Stimulated activated CD4-positive, alpha-beta T cell treated with anti-CD3 and anti-CD28 coated beads, TNF-alpha, amount 100 ng/mL, for 1 hour (primary cell): ENCODE results near the gene COPA.
"Not testable (repeated sequence)": the region's sequence is repeated elsewhere in the genome, so short reads cannot be mapped to it uniquely, and the experiment has no call there.

Experiments used
- DNase-seq, 3 donors: peaks; one replicate each; pipeline ENCODE4 v3.0.0-alpha.2; 2020; ENCODE audit warnings: low read depth in 3 of 3, low spot score in 1 of 3

COPA gene

DNA sequence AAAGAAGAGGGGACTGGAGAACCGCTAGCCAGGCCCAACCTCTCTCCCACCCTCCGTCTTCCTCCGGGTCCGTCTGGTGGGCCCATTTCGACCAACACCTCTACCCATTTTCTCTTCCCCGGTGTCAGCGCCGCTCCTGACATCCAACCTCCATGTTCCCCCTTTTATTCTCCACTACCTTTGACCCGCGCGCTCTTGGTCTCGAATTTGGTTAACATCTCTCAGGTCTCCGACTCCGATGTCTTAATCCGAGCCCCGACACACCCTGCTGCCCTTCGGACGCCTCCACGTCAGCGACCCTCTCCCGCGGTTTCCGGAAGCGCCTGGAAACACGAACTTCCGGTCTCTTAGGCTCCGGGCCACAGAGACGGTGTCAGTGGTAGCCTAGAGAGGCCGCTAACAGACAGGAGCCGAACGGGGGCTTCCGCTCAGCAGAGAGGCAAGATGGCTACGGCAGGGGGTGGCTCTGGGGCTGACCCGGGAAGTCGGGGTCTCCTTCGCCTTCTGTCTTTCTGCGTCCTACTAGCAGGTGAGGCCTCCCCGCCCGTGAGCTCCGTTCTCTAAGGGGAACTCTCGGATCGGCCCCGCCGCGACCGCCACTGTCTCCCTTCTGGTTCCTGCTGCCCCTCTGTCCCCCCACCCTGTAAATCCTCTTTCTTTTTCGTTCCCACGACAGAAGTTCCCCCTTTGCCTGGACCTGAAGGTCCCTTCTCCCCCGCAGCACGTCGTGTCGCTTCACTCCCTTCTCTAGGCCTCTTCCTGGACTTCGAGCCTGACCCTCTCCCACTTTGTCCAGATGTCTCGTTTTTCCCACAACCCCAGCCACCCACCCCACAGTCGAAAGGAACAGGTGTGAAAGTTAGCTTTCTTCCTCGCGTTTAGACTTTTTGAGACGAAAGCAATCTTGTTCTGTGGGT, at the start of gene COPA, which contains the start of gene NCSTN:
TSS of gene COPA (minus strand) at position 298 of the 917 bp plus-strand sequence. CDS start at position 218, 80 bp downstream.
TSS of gene NCSTN (plus strand) at position 431 of the 917 bp plus-strand sequence. CDS start at position 445, 14 bp downstream.
- DNase-seq: peak; percentile 68 to 78 (median 73)

DNA sequence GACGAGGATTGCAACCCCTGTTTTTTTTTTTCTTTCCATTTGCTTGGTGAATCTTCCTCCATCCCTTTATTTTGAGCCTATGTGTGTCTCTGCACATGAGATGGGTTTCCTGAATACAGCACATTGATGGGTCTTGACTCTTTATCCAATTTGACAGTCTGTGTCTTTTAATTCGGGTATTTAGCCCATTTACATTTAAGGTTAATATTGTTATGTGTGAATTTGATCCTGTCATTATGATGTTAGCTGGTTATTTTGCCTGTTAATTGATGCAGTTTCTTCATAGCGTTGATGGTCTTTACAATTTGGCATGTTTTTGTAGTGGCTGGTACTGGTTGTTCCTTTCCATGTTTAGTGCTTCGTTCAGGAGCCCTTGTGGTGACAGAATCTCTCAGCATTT, 45.4 kb upstream of the COPA start:
- DNase-seq: not testable (repeated sequence)

DNA sequence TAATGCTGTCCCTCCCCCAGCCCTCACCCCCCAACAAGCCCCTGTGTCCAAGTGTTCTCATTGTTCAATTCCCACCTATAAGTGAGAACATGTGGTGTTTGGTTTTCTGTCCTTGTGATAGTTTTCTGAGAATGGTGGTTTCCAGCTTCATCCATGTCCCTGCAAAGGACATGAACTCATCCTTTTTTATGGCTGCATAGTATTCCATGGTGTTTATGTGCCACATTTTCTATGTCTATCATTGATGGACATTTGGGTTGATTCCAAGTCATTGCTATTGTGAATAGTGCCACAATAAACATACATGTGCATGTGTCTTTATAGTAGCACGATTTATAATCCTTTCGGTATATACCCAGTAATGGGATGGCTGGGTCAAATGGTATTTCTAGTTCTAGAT, 41.8 kb upstream of the COPA start:
- DNase-seq: not testable (repeated sequence)

DNA sequence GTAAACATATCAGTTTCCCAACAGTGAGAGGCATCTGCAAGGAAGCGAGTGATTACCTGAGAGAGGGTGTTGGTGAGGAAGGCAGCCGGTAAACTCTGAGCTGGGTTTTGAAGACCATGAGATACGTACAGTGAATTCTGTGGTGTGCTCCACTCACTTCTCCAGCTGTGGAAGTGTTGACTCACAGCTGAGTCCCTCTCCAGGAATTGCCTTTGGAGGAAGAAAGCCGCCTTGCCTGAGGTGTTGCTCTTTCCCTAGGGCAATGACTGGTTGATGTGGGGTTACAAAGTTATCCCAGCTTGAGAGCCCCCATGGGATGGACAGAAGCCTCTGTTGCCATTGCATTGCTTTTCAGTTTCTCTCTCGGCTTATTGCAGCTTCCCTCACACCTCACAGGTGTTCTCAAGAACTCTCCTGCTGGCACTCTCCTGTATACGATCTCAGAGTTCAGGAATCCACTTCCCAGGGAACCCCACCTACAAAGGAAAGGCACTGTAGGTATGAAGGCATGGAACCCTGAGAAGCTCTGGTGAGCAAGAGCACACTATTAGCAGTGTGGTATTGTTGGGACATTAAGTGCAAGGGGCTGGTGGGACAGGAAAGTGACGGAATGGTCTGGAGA, 34.6 kb upstream of the COPA start:
- no peak for DNase-seq

DNA sequence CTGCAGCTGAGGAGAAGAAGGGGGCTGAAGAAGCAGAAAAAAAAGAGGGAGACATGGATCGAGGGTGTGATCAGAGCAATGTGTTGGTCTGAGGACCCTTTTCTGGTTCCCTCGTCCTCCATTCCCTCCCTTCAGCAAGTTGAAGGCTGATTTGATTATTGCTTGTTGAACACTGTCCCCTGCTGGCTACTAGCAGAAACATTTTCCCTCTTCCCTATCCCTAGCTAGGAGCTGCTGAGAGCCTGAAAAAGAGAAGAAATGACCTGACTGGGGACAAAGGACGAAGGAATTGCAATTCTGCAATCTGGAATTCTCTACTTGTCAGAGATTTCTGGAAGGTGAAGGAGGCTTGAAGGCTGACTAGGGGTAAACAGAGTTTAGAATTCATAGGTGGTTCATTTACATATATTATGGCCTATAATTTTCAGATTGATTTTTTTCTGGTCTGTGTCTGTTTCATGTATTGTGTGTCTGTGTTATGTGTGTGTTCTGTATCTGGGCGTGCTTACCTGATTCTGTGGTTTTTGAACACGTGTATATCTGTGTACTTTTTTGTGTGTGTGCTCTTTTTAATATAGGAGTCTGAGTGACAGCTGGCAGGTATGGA, 33.6 kb upstream of the COPA start:
- DNase-seq: no peak

DNA sequence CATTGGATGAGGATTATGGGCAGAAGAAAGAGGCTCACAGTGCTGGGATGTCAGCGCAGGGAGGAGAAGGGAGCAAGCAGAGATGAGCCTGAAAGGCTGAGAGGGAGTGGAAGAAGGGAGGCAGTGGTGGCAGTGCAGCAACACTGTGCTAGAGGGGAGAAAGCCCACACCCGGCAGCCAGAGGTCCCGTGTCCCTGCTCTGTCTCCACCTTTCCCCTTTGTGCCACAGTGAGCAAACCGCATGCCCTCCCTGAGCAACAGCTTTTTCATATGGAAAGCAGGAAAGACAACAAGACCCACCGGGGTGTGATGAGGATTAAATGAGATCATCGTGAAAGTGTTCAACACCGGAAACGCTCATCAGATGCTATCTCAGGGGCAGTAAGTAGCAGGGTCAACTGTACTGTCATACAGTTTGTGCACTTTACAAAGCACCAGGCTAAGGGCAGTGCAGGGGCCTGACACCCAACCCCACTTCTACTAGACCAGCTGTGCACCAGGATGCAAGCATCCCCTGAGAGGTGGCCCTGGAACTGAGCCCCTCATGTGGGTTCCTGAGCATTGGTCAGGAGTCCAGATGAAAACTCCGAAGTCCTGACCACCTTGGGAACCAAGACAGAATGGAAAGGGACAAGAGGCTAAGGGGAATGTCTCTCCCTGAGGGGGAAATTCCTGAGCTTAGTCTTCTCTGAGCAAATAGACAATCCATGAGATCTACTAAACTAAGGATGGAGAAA, 32.9 kb upstream of the COPA start:
- no peak for DNase-seq

DNA sequence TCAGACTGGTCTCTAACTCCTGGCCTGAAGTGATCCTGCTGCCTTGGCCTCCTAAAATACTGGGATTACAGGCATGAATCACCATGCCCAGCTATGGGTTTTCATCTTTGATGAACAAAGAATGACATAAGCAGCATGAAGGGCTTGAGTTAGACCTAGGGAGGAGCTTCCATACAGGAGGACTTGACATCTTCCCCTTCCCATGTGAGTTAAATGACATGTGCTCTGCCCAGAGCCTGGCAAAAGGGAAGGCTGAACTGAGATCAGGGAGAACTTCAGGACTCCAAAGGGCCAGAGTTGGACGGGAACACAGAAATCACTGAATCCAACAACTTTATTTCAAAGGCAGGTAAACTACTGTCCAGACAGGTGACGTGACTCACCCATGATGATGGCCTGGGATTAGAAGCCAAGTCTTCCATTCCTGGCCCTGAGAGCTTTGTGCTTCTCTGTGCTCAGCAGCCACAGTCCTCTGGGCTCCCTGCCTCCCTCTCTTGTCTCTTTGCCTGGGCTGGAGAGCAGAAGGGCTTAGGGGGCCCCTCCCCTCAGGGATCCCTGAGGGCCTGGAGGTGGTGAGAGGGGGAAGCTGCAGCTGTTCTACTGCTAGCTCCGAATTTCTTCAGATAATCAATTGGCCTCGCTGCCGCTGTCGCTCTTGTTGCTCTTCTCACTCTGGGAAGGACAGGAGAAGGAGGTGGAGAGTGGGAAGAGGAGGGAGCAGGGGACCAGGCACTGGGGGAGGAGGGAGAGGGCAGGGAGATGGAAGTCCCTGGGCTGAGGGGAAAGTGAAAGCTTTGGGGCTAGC, 31.5 kb upstream of the COPA start:
- no peak for DNase-seq

DNA sequence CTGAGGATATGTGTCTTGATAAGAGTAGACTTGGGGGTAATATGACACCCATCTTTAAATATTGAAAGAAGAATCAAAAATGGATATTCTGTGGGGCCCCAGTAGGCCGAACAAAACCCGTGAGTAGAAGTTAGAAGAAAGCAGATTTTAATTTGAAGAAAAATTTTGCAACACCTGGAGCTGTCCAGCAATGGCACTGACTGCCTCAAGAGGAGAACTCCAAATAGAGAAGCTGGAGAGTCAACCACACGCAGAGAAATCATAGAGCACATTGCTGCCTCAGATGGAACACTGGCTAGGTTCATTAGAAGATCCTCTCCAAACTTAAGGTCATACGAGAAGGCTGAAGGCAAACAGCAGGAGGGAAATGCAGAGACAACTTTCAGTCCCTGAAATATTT, 30.6 kb upstream of the COPA start:
- DNase-seq: no peak

DNA sequence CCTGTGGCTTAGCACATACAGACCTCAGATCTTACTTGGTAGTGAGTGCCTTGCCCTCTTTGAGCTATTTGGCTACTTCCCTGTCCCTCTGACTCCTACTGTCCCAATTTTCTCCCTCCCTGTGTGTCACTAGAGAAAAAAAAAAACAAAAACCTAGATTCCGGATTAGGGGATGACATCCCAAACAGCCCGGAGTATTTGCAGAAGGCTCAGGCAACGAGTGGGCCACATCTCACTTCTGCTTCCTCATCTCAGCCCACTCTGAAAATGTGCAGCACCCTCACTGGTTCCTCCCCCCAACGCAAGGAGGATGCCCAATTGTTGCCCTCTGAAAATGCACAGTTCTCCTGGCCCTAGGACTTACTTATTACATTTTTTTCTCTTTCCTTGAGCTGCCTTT, 28.7 kb upstream of the COPA start:
- no peak for DNase-seq

DNA sequence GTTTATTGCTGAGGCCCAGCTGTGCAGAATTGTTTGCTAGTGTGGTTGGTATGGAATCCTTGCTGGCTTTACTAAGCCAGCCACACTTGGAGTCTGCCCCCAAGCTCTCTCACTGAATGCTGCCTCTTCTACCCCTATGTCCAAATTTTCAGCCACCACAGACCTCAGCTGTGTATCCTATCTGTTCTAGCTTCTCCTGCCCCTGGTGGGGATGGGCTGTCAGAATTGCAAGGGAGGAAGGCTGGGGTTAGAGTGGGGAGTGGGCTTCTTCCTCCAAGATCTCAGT, 28.2 kb upstream of the COPA start:
- DNase-seq: no peak

DNA sequence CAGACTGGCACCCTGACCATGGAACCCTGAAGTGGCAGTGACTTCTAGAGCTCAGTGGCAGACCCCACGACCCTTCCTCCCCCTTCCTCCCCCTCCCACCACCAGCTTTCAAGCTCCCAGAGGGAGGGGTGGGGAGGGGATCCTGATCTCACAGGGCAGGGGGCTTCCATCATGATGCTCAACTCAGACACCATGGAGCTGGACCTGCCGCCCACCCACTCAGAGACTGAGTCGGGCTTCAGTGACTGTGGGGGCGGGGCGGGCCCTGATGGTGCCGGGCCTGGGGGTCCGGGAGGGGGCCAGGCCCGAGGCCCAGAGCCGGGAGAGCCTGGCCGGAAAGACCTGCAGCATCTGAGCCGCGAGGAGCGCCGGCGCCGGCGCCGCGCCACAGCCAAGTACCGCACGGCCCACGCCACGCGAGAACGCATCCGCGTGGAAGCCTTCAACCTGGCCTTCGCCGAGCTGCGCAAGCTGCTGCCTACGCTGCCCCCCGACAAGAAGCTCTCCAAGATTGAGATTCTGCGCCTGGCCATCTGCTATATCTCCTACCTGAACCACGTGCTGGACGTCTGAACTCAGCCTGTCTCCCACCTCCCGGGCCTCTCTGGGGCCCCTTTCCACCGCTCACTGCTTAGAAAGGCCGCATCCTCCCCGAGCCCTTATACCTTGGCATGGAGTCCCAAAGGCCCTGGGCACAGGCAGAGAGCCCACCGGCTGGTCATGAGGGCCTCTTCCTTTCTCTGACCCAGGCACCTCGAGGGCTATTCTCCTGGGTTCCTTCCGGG, 27.7 kb upstream of the COPA start:
- DNase-seq: no peak

DNA sequence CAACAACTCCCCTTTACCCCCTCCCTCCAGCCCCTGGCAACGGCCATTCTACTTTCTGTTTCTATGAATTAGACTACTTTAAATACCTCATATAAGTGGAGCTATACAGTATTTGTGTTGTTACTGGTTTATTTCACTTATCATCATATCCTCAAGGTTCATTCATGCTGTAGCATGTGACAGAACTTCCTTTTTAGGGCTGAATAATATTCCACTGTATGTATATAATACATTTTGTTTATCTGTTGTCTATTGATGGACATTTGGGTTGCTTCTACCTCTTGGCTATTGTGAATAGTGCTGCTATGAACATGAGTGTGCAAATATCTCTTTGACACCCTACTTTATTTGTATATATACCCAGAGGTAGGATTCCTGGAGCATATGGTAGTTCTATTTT, 26.0 kb upstream of the COPA start:
- no peak for DNase-seq

DNA sequence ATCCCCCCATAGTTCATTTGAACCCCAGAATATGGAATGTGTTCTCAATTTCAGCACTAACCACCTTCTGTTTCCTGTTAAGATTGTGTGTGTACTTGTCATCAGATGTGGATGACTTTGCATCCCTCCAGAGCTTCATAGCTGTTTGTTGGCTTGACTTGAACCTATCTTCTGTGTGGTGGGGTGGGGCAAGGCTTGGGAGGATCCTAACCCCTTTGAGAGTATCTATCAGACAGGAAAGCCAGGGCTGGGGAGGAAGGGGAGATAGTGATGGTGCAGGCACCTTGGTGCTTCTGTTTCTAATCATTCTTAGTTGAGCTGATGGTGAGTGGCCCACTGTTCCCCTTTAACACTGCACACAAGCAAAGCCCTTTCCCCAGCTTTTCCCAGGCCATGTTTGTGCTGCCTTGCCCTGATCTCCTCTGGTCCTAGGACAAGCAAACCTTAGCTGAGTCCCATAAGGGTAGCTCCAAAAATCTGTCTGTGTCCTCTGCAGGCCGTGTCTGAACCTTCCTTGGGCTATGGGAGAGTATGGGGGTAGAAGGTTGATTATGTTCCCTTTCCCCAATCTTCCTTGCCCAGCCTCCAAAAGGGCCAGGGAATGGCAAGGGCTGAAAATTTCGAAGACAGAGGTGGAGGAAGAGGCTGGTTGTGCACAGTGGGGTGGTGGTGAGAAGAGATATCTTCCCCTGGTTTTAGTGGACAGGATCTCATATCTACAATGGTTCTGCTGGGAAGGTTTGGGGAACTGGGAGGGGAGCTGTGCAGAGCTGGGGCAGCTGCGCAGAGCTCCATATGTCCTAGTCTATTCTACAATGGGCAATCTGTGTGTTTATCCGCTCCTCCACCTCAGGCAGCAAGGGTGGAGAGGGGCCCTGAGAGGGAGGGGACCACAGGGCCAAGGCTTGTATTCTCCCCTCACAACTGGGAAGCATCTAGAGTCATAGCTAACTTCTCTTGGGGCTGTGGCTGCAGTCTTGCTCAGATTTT, 25.2 kb upstream of the COPA start:
- no peak for DNase-seq

DNA sequence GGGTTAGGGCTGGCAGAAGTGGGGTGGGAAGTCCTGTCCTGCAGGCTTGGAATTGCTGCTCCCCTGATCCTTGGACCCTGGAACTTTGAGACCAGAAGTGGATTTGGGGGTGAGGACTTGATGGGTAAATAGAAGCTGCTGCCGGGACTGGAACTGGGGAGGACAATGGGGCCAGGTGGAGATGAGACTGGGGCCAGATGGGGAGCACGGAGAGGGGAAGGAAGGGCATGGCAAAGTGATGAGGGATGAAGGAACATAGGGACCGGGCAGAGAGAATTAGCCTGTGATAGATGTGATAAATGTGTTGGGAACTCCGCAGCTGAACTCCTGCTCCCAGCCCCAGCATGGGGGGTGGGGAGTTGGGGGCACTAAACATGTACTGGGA, 24.5 kb upstream of the COPA start:
- DNase-seq: no peak

DNA sequence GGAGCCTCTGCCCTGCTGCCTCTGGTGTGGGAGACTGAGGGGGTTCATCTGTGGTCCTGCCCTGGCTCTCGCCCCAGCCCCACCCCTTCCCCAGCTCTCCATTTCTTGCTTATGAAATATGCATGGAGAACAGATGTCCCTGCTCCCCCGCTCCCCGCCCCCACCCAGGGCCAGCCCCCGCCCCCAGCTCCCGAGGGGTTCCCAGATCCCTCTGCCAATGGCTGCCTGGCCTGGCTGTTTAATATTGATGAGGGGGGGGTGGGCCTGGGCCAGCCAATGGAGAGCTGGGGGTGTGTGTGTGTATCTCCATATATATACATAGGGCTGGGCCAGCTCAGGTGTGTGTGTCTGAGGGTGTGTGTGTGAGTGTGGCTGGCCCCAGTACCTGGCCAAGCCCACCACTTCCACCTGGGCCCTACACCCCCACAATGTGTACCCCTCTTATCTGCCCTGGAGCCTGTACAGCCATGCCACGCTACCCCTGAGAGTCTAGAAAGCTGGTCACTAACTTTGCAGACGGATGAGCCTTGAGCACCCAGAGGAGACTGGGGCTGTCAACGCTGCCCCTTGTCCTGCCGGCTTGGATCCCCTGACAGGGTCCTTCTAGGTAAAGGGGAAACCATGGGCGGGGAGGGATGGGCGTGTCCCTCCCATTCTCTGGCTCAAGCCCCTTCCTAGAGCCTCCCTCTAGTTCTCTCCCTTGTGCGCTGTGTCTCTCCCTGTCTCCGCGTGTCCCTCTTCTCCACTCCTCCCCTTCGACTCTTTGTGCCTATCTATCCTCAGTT, 23.9 kb upstream of the COPA start, which contains the start of gene NHLH1:
TSS of gene NHLH1 (plus strand) at position 341 of the 785 bp plus-strand sequence. CDS start 3,661 bp downstream, outside the sequence.
- no peak for DNase-seq

DNA sequence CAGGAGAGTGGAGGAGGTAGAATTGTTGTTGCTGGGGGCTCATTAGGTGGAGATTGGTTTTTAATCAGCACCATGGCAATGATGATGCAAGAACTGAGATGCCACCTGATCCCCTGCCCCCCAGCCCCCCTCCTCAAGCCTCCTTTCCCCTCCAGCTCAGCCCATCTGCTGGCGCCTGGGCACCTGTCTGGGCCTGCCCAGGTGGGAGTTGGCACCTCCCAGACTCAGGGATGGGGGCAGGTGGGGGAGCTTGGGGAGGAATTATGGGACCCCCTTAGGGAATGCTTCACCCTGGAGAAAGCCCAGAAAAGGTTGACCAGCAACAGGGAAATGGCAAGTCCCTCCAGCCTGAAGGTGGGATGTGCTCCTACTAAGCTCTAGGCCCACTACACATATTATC, 22.3 kb upstream of the COPA start:
- DNase-seq: no peak

DNA sequence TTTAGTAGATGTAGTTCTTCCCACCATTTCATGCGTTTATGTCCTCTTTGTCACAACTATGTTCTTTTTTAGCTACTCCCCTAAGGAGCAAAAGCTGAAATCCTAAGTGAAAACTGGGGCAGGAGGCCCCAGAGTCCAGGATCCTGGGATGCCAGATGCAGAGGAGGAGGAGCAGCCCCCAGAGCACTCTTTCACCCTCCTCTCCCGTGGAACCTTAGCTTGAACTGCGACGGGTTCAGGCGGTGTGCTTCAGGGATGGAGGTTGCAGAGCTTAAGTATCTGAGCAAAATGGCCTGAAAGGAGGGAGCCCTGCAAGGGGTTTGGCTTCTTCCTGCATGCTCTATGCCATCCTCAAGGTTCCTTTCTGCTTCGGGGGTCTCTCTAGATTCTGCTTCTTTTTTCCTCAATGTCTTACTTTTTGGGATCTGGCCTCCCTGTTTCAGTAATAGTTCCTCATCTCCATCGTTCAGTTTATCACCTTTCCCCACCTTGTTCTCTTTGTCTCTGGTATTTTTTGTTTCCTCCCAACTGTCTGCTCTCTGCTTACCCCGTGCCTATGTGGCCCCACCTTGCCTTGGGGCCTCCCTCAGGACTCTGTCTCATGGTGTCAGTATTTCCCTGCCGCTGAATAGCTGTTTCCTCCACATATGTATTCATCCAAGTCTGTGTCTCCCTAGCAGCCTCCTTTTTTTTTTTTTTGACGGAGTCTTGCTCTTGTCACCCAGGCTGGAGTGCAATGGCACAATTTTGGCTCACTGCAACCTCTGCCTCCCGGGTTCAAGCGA, 21.1 kb upstream of the COPA start:
- no peak for DNase-seq
